ENCODE data around the gene PELI2. TPM values are rescaled to one million over a fixed set of nuclear protein-coding genes. Genes with fewer than 3 reads are reported as not detected.

PELI2 gene
- total RNA-seq, 1 donor from 2014 or later: 16.2 TPM

- no peak for TF ChIP-seq CTCF (conservative IDR thresholded peaks at IDR 0.05)
- Mint-ChIP-seq H3K4me1 (no peaks in the 10 kb centered on the region), H3K9me3 (no peaks in the 10 kb centered on the region), H3K36me3 (ENCODE audit: low read depth) (no peaks in the 10 kb centered on the region), H3K27me3 (ENCODE audit: low read depth) (no peaks in the 10 kb centered on the region), H3K4me3 (no peak overlapping the region), H3K27ac (ENCODE audit: unreplicated experiment) (no peak overlapping the region)
- no peak for DNase-seq (ENCODE audit: low read depth, low spot score)
Measured at GRCh38 chr14:56202256-56202655, 84.0 kb downstream of the PELI2 start.

- no peak for TF ChIP-seq CTCF (conservative IDR thresholded peaks at IDR 0.05)
- no peak overlapping the region for H3K4me3 Mint-ChIP-seq
- no peaks in the 10 kb centered on the region for H3K27me3 Mint-ChIP-seq (ENCODE audit: low read depth)
- no peaks in the 10 kb centered on the region for H3K36me3 Mint-ChIP-seq (ENCODE audit: low read depth)
- peaks cover 13% of the 10 kb centered on the region for H3K4me1 Mint-ChIP-seq
- no peaks in the 10 kb centered on the region for H3K9me3 Mint-ChIP-seq
- no peak overlapping the region for H3K27ac Mint-ChIP-seq (ENCODE audit: unreplicated experiment)
- no peak for DNase-seq (ENCODE audit: low read depth, low spot score)
Measured at GRCh38 chr14:56205881-56206280, 87.7 kb downstream of the PELI2 start.

GRCh38 chr14:56206596-56206995, 88.4 kb downstream of the PELI2 start:
- H3K36me3 Mint-ChIP-seq (ENCODE audit: low read depth): no peaks in the 10 kb centered on the region
- no peak overlapping the region for H3K4me3 Mint-ChIP-seq
- no peaks in the 10 kb centered on the region for H3K9me3 Mint-ChIP-seq
- H3K4me1 Mint-ChIP-seq: peaks cover 20% of the 10 kb centered on the region
- no peak overlapping the region for H3K27ac Mint-ChIP-seq (ENCODE audit: unreplicated experiment)
- no peak for TF ChIP-seq CTCF (conservative IDR thresholded peaks at IDR 0.05)
- DNase-seq (ENCODE audit: low read depth, low spot score): no peak
- H3K27me3 Mint-ChIP-seq (ENCODE audit: low read depth): no peaks in the 10 kb centered on the region

GRCh38 chr14:56207626-56208292, 89.5 kb downstream of the PELI2 start:
- no peaks in the 10 kb centered on the region for H3K36me3 Mint-ChIP-seq (ENCODE audit: low read depth)

GRCh38 chr14:56208520-56208919, 90.3 kb downstream of the PELI2 start:
- Mint-ChIP-seq H3K4me3 (no peak overlapping the region), H3K27me3 (ENCODE audit: low read depth) (no peaks in the 10 kb centered on the region), H3K36me3 (ENCODE audit: low read depth) (no peaks in the 10 kb centered on the region), H3K27ac (ENCODE audit: unreplicated experiment) (no peak overlapping the region), H3K4me1 (peaks cover 38% of the 10 kb centered on the region), H3K9me3 (no peaks in the 10 kb centered on the region)
- DNase-seq (ENCODE audit: low read depth, low spot score): no peak
- no peak for TF ChIP-seq CTCF (conservative IDR thresholded peaks at IDR 0.05)

More at GRCh38 chr14:56207626-56208292, 89.5 kb downstream of the PELI2 start:
- Mint-ChIP-seq H3K4me1 (peaks cover 30% of the 10 kb centered on the region), H3K4me3 (no peak overlapping the region), H3K9me3 (no peaks in the 10 kb centered on the region), H3K27me3 (ENCODE audit: low read depth) (no peaks in the 10 kb centered on the region), H3K27ac (ENCODE audit: unreplicated experiment) (no peak overlapping the region)
- no peak for TF ChIP-seq CTCF (conservative IDR thresholded peaks at IDR 0.05)
- DNase-seq (ENCODE audit: low read depth, low spot score): no peak

Data from neural crest cell (in vitro differentiated cells).